Astrocyte (in vitro differentiated cells and primary cell): ENCODE measurements around the gene ADGRG6. TPM values are rescaled to one million over a fixed set of nuclear protein-coding genes. Genes with fewer than 3 reads are reported as not detected.

Experiments used
- DNase-seq: peaks from one replicate; pipeline ENCODE4 v3.0.0-alpha.2; 2010; ENCODE audit warnings: low read depth
- FAIRE-seq: peaks from 2 replicates; lab custom pipeline; 2011; peaks lifted over from hg19 to GRCh38; lab: Jason Lieb, UNC
- H2AFZ ChIP-seq: 2 replicates; pipeline ENCODE4 v1.6.0; 2012; ENCODE audit warnings: low read depth, low read length, inconsistent platforms
- H3K27ac ChIP-seq: 2 replicates; pipeline ENCODE4 v1.5.1; 2011; ENCODE audit warnings: low read depth, low read length, inconsistent platforms
- H3K27me3 ChIP-seq: 2 replicates; pipeline ENCODE4 v1.6.0; 2011; ENCODE audit warnings: low read length, inconsistent platforms; ENCODE audit not compliant: insufficient read depth
- H3K36me3 ChIP-seq: 2 replicates; pipeline ENCODE4 v1.5.1; 2011; ENCODE audit warnings: low read length, inconsistent platforms; ENCODE audit not compliant: insufficient read depth
- H3K4me1 ChIP-seq: 2 replicates; pipeline ENCODE4 v1.5.1; 2011; ENCODE audit warnings: low read length, inconsistent platforms; ENCODE audit not compliant: insufficient read depth
- H3K4me2 ChIP-seq: 2 replicates; pipeline ENCODE4 v1.6.0; 2012; ENCODE audit warnings: low read length, inconsistent platforms
- H3K4me3 ChIP-seq: 2 replicates; pipeline ENCODE4 v1.5.1; 2011; ENCODE audit warnings: low read depth, mild to moderate bottlenecking, low read length, inconsistent platforms; ENCODE audit not compliant: insufficient read depth
- H3K79me2 ChIP-seq: 2 replicates; pipeline ENCODE4 v1.6.0; 2012; ENCODE audit warnings: mild to moderate bottlenecking, low read length, inconsistent platforms; ENCODE audit not compliant: insufficient read depth
- H3K9ac ChIP-seq: 2 replicates; pipeline ENCODE4 v1.6.0; 2012; ENCODE audit warnings: mild to moderate bottlenecking, low read length, inconsistent platforms
- H3K9me3 ChIP-seq: 2 replicates; pipeline ENCODE4 v1.5.1; 2012; ENCODE audit warnings: low read depth, mild to moderate bottlenecking, low read length, inconsistent platforms; ENCODE audit not compliant: insufficient read depth
- H4K20me1 ChIP-seq: 2 replicates; pipeline ENCODE4 v1.6.0; 2012; ENCODE audit warnings: low read length, inconsistent platforms; ENCODE audit not compliant: insufficient read depth
- H3K27ac Mint-ChIP-seq: one replicate; pipeline ENCODE4 v1.8.0; 2021; ENCODE audit warnings: mild to moderate bottlenecking, mixed read lengths; ENCODE audit not compliant: unreplicated experiment
- H3K27me3 Mint-ChIP-seq: one replicate; pipeline ENCODE4 v1.8.0; 2021; ENCODE audit warnings: low read depth, mixed read lengths; ENCODE audit not compliant: unreplicated experiment
- H3K36me3 Mint-ChIP-seq: one replicate; pipeline ENCODE4 v1.8.0; 2021; ENCODE audit warnings: low read depth, mixed read lengths; ENCODE audit not compliant: unreplicated experiment
- H3K4me1 Mint-ChIP-seq: one replicate; pipeline ENCODE4 v1.8.0; 2021; ENCODE audit warnings: low read depth, mixed read lengths; ENCODE audit not compliant: unreplicated experiment
- H3K4me3 Mint-ChIP-seq: one replicate; pipeline ENCODE4 v1.8.0; 2021; ENCODE audit warnings: mild to moderate bottlenecking, moderate library complexity, mixed read lengths; ENCODE audit not compliant: unreplicated experiment
- H3K9me3 Mint-ChIP-seq: one replicate; pipeline ENCODE4 v1.8.0; 2021; ENCODE audit warnings: mild to moderate bottlenecking, mixed read lengths; ENCODE audit not compliant: unreplicated experiment
- EZH2 ChIP-seq: IDR thresholded peaks from 2 replicates; pipeline ENCODE4 v1.6.1; 2012; ENCODE audit warnings: mild to moderate bottlenecking, low read length, inconsistent platforms; ENCODE audit not compliant: insufficient read depth
- total RNA-seq: library from RNA; stranded (reverse); gene quantifications from 2 replicates; pipeline ENCODE4 v1.2.1, GENCODE V29; 2021
- TF ChIP-seq, protein P1 (sequence below): IDR thresholded peaks from 2 replicates; pipeline ENCODE4 v1.5.1; 2011; ENCODE audit warnings: low read depth, mild to moderate bottlenecking, inconsistent platforms, low read length, moderate library complexity; ENCODE audit not compliant: insufficient read depth

Gene ADGRG6
- total RNA-seq, 1 donor from 2014 or later = 98.2 TPM

DNA sequence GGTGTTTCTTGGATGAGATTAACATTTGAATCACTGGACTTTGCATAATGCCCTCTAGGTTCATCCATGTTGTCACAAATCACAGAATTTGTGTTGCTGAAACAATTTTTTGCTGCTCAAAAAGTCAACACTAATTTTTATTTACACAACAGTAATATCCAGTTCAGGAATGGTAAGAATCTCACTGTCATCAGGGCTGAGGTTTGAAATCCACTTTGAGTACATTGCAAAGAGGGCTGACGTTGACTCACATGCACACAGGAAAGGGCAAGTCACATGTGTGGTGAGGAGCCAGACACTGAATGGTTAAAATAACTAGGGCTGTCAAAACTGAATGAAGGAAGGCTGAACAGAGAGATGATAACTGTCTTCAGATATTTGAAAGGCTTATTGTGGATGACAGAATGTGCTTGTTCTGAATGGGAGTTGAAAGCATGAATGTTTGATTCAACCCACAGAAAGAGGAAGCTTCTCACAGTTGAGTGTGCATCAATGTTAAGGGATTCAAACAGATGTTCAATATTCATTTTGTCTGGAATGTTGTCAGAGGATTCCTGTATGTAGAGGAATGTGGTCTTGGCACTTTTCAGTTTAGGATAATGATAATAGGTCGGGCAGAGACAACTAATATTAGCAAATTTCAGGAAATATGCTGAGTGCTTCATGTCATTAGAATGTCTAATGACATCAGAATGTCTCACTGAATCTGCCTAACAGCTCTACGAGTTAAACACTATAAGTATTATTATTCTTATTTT, 3.6 kb upstream of the ADGRG6 start:
- no peak overlapping the region for H3K4me3 ChIP-seq
- peak overlapping the region; percentile 35 for H2AFZ ChIP-seq
- FAIRE-seq (peak; percentile 49), DNase-seq (peak; percentile 77)
- H3K4me2 ChIP-seq = peak overlapping the region; percentile 62
- H3K27ac ChIP-seq = peak overlapping the region; percentile 70
- peak overlapping the region; percentile 94 for H3K27ac Mint-ChIP-seq
- H3K4me3 Mint-ChIP-seq = peak overlapping the region; percentile 18
- no peaks in the 10 kb centered on the region for H4K20me1 ChIP-seq
- H3K9ac ChIP-seq = peak overlapping the region; percentile 29
- TF ChIP-seq, protein P1, sequence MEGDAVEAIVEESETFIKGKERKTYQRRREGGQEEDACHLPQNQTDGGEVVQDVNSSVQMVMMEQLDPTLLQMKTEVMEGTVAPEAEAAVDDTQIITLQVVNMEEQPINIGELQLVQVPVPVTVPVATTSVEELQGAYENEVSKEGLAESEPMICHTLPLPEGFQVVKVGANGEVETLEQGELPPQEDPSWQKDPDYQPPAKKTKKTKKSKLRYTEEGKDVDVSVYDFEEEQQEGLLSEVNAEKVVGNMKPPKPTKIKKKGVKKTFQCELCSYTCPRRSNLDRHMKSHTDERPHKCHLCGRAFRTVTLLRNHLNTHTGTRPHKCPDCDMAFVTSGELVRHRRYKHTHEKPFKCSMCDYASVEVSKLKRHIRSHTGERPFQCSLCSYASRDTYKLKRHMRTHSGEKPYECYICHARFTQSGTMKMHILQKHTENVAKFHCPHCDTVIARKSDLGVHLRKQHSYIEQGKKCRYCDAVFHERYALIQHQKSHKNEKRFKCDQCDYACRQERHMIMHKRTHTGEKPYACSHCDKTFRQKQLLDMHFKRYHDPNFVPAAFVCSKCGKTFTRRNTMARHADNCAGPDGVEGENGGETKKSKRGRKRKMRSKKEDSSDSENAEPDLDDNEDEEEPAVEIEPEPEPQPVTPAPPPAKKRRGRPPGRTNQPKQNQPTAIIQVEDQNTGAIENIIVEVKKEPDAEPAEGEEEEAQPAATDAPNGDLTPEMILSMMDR = no peak
- no peak for TF ChIP-seq EZH2
- peaks cover 2% of the 10 kb centered on the region for H3K9me3 Mint-ChIP-seq
- peaks cover 18% of the 10 kb centered on the region for H3K4me1 ChIP-seq
- H3K27me3 ChIP-seq = no peaks in the 10 kb centered on the region
- H3K9me3 ChIP-seq = no peaks in the 10 kb centered on the region
- no peaks in the 10 kb centered on the region for H3K36me3 ChIP-seq
- no peaks in the 10 kb centered on the region for H3K36me3 Mint-ChIP-seq
- H3K79me2 ChIP-seq = no peaks in the 10 kb centered on the region
- H3K27me3 Mint-ChIP-seq = no peaks in the 10 kb centered on the region
- peaks cover 32% of the 10 kb centered on the region for H3K4me1 Mint-ChIP-seq

DNA sequence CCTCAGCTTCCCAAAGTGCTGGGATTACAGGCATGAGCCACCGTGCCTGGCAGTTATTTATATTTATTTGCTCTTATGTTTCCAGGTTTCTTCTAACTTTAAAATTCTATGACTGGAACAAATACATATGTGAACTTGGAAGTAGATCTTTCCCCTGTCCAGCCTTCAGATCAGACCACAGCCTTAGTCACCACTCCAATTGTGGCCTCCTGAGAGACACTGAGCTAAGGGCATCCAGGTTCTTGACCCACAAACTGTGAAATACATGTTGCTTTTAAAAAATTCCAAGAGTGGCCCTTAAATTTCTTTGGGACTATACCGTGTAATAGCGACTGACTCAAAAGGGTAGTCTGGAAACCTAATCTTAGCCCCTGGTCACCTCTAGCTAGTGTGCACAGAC, 1.5 kb upstream of the ADGRG6 start:
- H3K4me1 Mint-ChIP-seq = peaks cover 39% of the 10 kb centered on the region

More for the DNA sequence above, 1.5 kb upstream of the ADGRG6 start:
- no peak for FAIRE-seq
- Histone ChIP-seq H4K20me1 (no peaks in the 10 kb centered on the region), H3K36me3 (no peaks in the 10 kb centered on the region), H3K9me3 (no peaks in the 10 kb centered on the region), H3K4me3 (no peak overlapping the region), H3K27me3 (no peaks in the 10 kb centered on the region), H3K4me1 (peaks cover 18% of the 10 kb centered on the region), H3K27ac (no peak overlapping the region), H3K4me2 (peak overlapping the region; percentile 91), H2AFZ (no peak overlapping the region), H3K9ac (no peak overlapping the region), H3K79me2 (no peaks in the 10 kb centered on the region)
- Mint-ChIP-seq H3K27me3 (no peaks in the 10 kb centered on the region), H3K36me3 (no peaks in the 10 kb centered on the region), H3K9me3 (no peaks in the 10 kb centered on the region), H3K4me3 (peak overlapping the region; percentile 92), H3K27ac (peak overlapping the region; percentile 93)
- TF ChIP-seq, protein P1 = no peak
- TF ChIP-seq EZH2 = no peak
- DNase-seq = peak; percentile 27
